HG02642 (cell line): ENCODE results near the gene SPO11.

ENCODE experiments used
- ATAC-seq: cut with Tn5 transposase; IDR thresholded peaks from one replicate; pipeline ENCODE4 v1.9.1; 2021; ENCODE audit warnings: mild to moderate bottlenecking; ENCODE audit not compliant: unreplicated experiment, poor library complexity

SPO11 gene

DNA sequence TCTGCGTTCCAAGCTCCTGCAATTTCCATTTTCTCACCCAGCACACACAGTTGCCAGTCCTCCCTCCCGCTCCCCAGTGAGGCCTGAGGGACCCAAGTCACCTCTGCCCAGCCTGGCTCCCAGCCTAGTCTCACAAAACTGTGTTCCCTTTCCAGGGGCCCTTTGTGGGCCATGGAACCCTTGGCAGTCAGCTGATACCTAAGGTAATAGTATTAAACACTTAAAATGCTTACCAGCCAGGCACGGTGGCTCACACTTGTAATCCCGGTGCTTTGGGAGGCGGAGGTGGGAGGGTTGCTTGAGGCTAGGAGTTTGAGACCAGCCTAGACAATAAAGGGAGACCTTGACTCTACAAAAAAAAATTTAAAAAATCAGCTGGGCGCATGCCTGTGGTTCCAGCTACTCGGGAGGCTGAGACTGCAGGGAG, 58.4 kb downstream of the SPO11 start:
- no peak for ATAC-seq

DNA sequence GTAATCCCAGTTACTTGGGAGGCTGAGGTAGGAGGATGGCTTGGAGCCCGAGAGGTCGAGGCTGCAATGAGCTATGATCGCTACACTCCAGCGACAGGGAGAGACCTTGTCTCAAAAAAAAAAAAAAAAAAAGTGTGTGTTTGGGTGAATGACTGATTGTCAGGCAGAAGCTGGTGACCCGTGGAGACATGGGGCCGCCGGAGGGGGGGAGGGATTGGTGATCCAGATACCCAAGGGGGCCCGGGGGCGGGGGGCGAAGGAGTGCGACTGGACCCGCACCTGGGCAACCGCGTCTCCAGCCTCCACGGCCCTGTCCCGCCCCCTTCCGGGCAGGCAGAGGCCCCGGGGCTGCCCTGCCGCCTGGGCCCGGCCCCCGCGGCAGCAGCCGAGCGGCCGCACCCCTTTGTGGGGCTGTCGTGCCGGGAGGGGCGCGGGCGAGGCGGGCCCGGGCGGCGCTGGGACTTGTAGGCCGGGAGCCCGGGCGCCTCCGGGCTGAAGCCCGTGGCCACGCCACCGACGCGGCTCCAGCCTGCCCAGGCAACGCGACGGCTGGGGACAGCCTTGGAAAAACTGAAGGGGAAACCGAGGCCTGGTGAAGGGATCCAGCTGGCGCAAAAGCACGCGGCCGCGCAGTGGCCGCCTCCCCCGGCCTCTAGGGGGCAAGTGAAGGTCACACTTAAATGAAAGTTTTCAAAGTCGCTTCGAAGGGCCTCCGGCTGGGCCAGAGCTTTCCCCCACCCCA, 59.5 kb downstream of the SPO11 start:
- ATAC-seq, result peak; percentile 20

DNA sequence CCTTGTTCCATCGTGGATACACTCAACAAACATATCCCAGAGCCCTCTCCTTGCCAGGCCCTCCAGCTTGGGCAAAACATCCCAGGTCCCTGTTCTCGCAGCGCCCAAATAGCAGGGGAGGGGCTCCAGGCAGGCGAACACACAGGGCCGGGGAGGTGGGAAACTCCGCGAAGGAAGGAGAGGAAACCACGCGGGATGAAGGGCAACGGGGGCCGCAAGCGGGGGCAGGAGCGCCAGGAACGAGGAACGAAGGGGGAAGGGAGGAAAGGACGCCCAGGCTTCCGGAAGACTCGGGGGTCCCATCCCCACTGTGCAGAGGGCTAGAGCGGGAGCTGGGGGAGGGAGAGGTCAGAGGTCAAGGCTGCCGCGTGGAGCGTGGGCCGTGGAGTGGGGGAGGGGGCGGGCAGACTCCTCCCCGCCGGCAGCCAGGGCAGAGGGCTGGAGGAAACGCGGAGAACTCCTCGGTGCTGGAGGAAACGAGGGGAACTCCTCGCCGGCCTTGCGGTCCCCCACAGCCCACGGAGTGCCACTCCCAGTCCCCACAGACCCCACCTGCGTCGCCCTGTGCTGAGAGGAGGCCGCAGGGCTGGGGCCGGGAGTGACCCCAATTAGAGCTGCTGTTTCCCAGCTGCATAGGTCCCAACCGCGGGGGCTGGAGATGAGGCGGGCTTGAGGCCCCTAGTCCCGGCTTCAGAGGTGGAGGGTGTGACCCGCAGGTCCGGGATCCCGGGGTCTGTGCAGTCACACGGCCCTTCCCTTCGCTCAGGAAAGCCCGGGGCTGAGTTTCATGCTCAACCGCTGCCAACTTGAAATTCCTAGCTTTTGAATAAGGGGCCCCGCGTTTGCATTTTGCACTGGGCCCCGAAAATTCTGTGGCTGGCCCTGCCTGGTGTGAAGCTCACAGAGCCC, 60.3 kb downstream of the SPO11 start:
- no peak for ATAC-seq

DNA sequence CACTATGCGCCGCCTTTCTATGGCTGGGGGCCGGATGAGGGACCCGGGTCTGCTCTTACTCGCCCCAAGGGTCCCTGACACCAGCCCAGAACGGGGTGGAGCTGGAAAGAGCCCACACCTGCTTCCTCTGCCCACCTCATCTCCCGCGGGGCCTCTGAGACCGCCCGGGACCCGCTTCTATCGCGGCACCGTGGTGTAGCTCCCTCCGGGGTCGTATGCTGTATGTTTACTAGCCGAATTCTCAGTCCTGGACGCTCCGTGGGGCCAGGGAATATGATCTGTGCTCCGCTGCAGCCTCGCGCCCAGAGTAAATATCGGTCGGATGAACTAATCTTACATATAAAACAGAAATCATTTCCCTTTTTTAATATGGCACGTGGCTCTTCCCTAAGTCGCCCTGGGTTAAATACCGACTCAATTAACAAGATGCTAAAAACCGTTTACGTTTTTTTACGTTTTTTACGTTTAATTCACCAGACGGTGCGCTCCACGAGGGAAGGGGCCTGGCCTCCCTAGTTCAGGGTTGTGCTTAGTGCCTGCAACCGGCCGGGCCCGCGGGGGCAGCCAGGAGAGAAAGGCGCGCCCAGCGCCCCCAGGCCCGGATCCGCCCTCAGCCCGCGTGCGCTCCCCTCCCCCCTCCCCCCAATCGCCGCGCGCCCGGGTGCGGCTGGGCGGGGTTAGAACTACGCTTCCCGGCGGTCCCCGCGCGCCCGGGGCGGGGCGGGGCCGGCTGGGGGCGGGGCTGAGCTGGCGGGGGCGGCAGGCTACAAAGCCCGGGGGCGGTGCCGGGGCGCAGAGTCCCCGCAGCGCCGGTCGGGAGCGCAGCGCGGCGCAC, 61.2 kb downstream of the SPO11 start, which contains the start of gene RBM38:
TSS of gene RBM38 (plus strand) at position 793 of the 835 bp plus-strand sequence. CDS start 186 bp downstream, outside the sequence.
- ATAC-seq, result peak; percentile 66

DNA sequence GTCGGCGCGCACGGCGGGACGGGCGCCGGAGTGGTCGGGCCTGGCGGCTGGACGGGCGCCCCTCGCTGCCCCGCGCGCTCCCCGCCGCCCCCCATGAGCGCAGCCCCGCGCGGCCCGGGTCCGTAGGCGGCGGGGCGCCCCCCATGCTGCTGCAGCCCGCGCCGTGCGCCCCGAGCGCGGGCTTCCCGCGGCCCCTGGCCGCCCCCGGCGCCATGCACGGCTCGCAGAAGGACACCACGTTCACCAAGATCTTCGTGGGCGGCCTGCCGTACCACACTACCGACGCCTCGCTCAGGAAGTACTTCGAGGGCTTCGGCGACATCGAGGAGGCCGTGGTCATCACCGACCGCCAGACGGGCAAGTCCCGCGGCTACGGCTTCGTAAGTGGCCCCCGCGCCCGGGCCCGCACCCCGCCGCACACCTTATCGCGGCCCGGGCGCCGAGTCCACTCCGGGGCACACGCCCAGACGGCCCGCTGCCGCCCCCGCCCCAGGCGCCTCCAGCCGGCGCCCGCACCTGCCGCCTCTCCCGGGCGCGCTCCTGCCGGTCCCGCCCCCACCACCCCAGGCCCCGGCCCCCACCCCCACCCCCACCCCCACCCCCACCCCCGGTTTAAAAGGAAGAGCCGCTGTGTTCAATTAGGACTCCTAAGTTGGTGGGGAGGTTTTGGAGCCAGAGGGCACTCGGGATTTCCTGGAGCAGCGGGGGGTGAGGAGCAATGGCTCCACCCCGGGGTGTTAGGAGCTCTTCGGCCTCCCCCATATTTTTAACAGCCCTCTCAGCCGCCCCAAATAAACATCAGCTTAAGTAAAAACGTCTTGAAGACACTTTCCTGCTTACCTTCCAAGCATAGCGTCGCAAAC, 62.1 kb downstream of the SPO11 start:
- ATAC-seq, result peak; percentile 14

DNA sequence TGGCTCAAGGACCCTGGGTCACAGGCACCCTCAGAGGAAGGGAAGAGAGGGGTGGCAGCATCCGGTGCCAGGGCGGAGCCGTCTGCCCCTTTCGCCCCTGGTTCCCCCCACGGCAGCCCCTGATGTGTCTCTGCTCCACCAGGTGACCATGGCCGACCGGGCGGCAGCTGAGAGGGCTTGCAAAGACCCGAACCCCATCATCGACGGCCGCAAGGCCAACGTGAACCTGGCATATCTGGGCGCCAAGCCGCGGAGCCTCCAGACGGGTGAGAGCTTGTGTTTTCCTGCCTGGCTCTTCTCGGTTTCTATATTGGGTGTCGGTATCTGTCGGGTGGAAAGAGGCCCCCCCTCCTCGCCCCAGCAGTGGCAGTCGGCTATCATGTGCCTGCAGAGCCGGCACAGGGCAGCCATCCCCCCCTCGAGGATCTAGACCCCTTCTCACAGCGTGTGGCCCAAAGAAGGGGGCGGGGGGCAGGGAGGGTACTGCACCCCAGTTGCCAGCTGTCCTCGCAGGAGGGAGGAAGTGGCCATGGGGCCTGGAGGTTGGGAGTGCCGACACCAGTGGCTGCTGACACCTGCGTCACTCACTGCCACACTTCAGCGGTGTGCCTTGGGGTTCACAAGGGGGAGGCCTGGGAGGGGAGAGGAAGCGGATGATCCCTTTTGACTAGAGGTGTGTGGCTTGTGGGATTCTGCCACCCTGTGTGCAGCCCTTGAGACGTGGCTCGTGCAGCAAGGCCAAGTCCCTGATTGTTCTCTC, 63.1 kb downstream of the SPO11 start:
- ATAC-seq, result peak; percentile 16
